DMS53 treated with DMSO at 0.1 percent for 48 hours (cell line): ENCODE data around the gene RNF2.
A peak's percentile ranks its signal among the peaks of the same experiment; 100 is the strongest.
"Not testable (repeated sequence)": the region's sequence is repeated elsewhere in the genome, so short reads cannot be mapped to it uniquely, and the experiment has no call there.

Source experiments
- DNase-seq: peaks from one replicate; lab custom pipeline; 2025; ENCODE audit not compliant: unreplicated experiment; lab: John Stamatoyannopoulos, UW

The RNF2 gene

DNA sequence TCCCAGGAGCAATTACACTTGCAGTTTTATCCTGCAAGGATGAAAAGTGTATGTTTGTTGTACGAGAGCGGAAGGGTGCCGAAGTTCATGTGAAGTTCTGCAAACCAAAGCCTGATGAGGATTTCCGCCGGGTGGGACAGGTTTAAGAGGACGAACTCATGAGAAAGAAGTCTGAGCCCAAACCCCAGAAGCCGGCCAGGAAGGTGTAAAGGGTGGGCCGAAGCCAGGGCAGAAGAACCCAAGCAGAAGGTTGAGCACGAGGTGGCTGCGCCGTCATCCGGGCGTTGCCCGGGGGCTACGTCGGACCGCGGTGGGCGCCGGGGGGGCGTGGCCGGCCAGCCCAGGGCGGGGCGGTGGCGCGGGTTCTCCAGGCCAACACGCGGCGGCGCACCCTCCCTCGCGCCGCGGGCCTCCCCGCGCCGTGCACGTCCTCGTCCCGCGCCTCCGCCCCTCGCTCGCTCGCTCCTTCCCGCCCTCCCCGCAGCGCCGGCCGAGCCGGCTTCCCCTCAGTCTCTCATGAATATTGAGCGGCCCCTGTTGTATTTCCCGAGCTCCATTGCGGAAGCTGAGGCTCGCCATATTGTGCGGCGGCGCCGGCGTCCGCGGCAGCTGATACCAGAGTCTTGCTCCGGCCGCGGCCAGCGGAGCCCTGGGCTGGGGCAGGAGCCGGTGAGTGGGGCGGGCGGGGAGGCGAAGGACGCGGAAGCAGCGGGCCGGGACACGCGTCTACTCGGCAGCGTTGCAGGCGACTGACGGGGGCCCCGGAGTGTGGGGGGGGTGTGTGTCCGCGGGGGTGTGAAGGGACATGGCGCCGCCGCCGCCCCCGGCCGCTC, at the start of gene RNF2:
TSS of gene RNF2 (plus strand) at position 578 of the 833 bp plus-strand sequence. CDS start 41,996 bp downstream, outside the sequence.
- peak; percentile 46 for DNase-seq

DNA sequence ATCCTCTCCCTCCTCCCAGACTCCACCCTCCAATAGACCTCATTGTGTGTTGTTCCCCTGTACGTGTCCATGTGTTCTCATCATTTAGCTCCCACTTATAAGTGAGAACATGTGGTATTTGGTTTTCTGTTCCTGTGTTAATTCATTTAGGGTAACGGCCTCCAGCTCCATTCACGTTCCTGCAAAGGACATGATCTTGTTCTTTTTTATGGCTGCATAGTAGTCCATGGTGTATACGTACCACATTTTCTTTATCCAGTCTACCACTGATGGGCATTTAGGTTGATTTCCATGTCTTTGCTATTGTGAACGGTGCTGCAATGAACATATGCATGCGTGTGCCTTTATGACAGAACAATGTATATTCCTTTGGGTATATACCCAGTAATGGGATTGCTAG, 45.4 kb upstream of the RNF2 start:
- not testable (repeated sequence) for DNase-seq

DNA sequence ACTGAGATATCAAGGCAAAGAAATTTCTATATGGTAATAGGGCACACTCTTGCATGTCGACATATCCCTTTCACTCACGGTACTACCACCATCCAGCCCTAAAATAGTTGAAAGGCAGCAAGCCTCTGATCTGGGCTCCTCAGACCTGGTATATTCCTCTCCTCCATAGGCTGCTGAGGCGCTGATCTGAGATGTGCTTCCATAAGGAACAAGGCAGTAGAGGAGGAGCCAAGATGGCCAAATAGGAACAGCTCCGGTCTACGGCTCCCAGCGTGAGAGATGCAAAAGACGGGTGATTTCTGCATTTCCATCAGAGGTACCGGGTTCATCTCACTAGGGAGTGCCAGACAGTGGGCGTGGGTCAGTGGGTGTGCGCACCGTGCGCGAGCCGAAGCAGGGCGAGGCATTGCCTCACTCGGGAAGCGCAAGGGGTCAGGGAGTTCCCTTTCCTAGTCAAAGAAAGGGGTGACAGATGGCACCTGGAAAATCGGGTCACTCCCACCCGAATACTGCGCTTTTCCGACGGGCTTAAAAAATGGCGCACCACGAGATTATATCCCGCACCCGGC, 44.0 kb upstream of the RNF2 start:
- not testable (repeated sequence) for DNase-seq

DNA sequence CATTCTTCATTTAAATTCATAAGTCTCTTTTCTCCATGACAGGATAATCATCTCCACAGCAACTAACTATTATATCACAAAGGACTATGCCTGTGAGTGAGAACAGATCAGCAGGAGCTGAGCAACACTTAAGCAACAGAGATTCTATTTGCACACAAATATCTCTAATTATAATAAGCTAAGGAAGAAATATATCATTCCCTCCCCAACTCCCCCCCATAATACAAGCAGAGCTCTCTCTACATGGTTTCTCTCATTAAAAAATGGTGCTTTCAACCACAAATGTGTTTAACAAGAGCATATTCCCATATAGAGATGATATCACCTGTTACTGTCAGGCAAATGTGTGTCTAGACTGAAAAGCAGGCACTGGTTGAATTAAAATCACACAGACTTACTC, 36.5 kb upstream of the RNF2 start:
- no peak for DNase-seq

DNA sequence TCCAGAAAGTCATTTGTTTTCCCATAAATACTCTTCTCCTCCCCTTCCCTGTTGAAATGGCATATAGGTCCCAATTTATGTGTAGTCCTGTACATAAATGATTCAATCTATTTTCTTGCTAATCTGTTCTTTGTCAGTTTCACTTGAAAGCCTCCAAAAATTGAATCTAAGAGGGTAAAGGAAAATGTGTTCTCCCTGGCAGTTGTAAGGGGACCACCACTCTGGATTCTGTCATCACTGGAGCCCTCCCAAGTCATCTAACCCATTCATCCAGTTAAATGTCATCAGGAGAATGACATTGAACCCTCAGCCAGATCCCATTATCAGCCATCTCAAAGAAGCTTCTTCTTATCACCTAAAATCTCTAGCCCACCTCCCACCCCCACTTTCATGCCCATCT, 35.0 kb upstream of the RNF2 start:
- DNase-seq: no peak

DNA sequence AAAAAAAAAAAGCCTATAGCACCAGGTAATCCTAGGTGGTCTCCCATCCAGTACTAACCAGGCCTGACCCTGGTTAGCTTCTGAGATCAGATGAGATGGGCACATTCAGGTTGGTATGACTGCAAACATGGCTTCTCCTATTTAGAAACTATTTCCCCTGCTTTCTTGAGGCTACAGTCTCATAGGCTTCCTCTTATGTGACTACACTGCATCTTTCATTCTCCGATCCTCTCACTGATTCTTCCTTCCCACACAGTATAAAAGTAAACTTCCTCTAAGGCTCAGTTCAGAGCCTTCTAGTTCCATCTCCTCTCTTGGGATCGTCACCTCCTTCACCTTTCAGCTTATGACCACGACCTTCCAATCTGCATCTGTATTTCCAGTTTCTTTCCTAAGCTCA, 30.4 kb upstream of the RNF2 start:
- DNase-seq: no peak

DNA sequence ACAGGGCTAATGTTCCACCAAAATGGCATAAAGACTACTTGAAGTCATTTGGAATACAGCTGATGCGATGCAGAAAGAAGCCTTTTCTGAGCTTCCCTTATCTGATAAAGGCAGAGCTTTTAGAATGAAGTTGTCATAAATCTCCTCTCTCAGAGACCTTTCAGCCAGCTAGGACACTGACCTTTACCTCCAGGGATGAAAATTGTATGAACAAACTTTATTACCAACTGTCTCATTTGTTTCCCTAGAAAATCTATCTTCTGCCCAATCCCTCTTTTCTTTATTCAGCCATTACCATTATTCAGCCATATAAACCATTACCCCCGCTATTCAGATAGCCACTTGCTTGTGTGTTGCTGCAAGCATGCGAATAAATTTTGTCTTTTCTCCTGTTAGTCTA, 29.7 kb upstream of the RNF2 start:
- DNase-seq: no peak

DNA sequence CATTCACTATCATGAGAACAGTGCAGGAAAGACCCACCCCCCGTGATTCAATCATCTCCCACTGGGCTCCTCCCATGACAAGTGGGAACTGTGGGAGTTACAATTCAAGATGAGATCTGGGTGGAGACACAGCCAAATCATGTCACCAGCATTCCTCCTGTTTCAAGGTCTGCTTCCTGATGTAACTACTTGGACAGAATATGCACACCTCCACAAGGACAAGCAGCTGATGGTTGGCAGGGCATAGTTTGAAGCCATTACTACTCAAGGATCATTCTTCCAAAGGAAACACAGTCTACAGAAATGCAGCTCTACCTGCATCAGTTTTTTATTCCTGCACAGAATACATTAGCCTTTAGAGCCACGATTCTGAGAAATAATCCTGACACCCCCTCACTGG, 28.5 kb upstream of the RNF2 start:
- no peak for DNase-seq

DNA sequence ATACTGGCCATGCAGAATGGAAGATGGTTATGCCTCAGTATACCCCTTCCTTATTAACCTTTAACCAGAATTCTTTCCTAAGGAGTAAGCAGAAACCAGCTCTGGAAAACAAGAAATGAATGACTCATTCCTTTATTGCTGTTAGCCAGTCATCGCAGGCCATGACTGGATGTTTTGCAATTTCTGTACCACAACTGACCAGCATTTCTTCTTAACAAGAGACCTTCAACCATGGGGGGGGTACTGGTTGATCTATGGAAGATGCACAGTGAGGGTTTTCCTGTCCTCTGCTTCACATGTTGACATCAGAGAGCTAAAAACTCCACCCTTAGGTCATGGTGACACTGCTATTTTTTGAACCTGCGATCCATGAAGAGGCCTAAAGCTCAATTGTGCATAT, 28.0 kb upstream of the RNF2 start:
- no peak for DNase-seq

DNA sequence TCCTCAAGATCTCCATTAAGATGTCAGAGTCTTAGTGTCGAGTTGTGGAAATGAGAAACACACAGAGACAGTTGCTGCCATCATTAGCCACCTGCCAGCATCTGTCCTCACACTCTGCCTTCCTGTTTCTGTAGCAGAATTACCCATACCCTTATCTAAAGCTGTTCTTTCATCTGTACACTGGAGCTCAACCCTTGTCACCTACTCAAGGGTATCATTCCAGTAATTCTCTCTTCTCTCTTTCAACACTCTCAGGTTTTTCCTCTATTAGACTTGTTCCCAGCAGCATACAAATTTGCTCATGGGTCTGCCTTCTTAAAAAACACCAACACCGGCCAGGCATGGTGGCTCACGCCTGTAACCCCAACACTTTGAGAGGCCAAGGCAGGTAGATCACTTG, 27.4 kb upstream of the RNF2 start:
- DNase-seq: no peak

DNA sequence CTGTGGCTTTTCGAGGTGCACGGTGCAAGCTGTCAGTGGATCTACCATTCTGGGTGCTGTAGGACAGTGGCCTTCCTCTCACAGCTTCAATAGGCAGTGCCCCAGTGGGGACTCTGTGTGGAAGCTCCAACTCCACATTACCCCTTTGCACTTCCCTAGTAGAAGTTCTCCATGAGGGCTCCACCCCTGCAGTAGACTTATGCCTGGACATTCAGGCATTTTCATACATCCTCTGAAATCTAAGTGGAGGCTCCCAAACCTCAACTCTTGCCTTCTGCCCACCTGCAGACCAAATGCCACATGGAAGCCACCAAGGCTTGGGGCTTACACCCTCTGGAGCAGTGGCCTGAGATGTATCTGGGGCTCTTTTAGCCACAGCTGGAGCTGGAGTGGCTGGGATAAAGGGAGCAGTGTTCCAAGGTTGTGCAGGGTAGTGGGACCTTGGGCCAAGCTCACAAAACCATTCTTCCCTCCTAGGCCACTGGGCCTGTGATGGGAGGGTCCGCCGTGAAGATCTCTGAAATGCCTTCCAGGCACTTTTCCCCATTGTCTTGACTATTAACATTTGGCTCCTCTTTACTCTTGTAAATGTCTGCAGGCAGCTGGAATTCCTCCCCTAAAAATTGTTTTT, 18.0 kb upstream of the RNF2 start:
- no peak for DNase-seq

DNA sequence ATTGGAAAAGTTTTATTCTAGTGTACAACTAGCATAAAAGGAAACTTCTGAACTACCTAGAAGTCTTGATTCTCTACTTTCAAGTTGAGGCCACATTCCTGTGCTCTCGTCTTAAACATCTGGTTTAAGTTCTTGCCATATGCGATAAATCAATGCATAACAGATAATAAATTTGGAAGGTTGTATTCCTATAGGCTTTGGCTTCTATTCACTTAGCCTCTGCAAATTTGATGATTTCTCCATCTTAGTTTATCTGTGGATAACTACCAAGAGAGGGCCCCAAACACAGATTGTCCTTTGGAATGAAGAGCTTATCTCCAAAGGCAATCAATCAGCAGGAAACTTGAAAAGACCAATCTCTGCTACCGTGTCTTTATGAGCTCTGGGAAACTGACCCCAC, 11.7 kb upstream of the RNF2 start:
- DNase-seq: no peak

DNA sequence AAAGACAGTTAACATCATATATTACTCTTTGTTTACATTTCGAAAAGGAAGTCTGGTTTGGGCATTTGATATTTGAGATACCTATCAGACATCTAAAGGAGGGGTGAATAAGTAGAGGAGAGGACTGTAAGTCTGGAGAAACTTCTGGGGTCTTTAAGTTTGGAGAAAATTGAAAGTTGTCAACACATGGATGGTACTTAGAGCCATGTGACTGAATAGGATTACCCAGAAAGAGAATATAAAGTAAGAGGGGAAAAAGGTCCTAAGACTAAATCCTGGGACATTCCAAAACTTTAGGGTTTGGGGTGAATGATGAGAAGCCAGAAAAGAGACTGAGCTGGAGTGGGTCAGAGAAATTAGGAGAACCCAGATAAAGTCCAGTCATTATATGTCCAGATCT, 10.1 kb upstream of the RNF2 start:
- DNase-seq: no peak

DNA sequence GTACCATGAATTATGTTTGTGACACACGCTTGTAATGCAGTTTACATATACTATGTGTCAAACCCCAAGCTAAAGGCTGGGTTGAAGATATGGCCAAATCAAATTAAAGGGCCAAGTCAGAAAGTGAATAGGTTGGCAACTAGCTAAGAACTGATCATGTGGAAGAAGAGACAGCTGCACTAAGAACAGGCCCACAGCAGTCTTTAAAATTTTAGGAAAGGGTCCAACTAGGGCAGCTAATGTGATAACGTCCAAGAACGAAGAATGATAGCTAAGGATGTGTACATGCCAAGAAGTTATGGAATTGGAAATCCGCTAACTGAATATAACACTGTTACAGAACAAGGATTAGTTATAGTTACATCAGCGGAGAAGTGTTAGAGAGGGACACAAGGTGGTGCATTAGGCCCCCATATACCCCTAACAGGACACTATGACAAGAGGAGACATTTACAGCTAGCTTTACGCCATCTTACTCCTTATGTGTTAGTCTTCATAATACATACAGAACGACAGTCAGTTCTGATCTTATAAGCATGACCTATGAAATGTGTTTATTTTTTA, 6.5 kb upstream of the RNF2 start:
- DNase-seq: no peak

DNA sequence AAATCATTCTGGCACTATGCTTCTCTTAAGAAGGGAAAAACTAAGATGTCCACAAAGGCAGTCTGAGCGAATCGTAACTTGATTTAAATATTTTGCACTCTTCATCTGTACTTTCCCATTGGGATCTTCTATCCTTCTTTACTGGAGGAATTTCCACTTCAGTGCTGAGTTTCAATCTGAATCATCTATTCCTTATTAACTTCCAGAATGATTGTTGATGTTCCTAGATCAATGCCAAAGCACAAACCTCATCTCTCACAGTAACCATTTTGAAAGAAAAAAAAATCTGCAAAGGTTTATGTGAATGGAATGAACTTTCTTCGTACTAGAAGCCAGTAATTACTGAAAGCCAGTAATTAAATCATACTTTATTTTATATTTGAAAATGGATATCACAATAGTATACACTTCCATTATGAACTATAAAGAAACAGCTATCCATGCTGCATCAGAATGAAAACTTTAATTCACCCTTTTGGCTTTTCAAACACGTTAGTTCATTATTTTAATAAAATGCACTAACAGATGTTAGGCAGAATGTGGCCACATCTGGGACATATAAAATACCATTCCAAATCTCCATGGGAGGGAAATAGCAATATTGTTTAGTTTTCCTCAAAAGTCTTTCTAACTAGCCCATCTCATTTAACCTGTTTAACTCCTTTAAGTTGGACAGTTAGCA, 5.5 kb upstream of the RNF2 start:
- no peak for DNase-seq

DNA sequence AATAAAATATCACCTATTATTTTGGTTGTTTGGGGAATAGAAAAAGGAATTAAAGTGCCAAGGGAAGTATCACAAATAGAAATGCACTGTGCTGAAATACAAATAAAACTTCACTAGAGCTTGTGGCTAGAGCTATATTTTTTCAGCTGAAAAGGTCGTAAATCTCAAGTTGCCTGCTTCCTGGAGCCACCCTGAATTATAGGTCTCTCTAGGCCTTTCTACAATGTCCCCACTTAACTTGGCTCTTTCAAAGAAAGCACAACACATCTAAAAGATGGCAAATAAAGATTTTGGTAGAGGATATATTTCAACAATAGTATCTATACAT, 5.0 kb upstream of the RNF2 start:
- no peak for DNase-seq

DNA sequence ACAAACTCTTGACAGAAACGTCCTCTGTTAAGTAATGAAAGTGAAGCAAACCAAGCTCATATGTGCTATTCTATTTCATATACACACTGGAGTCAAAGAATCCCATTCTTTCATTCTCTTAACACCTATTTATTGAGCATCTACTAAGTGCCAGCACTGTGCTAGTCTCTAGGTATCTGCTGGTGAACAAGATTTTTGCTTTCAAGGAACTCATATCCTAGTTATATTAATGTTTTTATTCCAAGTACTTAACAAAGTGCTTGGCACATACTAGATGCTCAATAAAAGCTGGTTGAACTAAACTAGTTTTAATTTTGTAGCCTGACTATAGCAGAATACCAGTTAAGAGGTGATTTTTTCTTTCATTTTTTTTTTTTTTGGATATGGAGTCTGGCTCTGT, 3.6 kb upstream of the RNF2 start:
- no peak for DNase-seq

DNA sequence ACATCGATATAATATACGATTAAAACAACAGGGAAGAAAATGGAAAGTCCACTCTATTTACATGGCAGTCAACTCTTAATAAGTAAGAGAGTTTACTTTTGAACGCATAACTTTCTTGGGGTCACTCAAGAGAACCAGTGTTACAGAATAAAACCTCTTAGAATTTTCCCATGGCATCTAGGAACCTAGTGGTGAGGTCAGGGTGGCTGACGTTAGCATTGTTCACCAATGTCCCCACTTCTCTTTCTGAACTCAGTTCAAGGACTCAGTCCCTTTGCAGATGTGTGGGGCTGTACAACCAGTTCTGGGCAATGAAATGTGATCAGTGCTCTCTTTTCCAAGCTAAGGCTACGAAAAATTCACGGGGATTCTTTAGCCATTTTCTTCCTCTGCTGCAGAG, 2.6 kb upstream of the RNF2 start:
- no peak for DNase-seq

DNA sequence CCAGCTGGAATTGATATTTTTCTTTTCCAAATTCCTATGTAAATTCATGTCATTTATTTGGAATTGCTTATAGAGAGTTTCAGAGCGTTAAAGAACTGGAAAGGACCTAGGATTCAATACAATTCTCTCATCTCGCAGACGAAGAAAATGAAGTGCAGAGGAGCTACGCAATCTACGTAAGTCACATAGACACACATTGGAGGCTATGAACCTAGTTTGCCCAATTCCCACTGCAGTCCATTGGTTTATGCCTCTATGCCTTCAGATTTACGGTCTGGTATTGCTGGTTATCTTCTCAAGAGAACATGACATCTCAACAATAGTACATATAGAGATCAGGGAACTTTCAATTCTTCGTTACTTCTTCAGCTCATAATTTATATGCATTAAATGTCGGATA, 971 bp upstream of the RNF2 start:
- DNase-seq: no peak

DNA sequence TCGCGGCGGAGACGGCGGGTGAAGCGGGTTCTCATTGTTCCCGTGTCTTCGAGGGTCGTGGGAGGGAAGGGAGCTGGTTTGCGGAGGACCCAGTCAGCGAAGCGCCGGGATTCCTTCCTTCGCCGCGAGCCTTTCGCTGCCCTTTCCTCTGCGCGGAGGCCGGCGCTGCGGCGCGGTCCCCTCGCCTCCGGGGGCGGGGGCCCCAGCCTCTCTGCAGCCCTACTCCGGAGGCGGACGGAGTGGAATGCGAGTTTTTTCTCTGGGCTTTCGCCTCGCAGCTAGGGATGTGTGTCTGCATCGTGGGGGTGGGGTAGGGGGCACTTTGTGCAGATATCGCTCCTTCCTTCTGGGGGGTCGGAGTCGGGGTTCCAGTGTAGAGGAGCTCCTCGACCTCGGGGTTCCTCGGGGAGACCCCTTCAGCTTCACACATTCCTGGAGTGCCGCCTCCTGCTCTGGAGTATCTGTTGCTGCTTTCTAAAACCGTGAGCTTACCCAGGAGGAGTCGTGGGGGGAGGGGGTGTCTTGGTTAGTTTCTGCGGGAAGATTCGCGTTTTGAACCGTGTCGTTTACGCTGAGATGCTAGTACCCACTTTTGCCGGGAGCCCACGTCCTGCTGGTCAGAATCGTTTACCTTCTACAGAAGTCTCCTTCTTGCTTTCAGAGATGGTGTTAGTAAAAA, 595 bp downstream of the RNF2 start:
- DNase-seq: peak; percentile 10

DNA sequence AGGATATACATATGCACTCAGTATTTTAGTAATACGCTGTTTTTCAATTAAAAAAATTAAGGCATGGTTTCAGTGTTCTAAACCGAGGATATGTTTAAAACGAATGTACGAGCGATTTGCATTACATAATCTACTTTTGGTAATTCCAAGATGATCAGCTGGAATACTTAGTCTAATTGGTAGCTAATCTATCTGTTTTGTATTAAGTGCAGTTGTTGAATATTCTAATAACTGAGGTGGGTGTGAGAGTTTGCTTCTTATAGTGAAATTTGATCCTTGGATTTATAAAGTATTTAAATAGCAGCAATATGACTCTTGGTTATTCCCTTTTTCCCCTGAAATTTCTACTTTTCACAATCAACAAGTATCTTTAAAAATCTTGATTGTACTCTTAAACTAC, 1.3 kb downstream of the RNF2 start:
- no peak for DNase-seq
